ENCODE data around the gene MRPL27.

Gene MRPL27

GRCh38 chr17:50386510-50386909, 13.5 kb upstream of the MRPL27 start:
- no peak overlapping the region for H3K4me3 ChIP-seq (ENCODE audit: low read depth, low read length)
- peaks cover 10% of the 10 kb centered on the region for H3K4me1 ChIP-seq (ENCODE audit: control insufficient read depth, insufficient read depth, low read length, unreplicated experiment)
- no peak overlapping the region for H3K27ac ChIP-seq (ENCODE audit: low read depth, low read length)
- peaks cover 68% of the 10 kb centered on the region for H3K36me3 ChIP-seq (ENCODE audit: insufficient read depth, low read length)
- H3K79me2 ChIP-seq (ENCODE audit: control insufficient read depth, insufficient read depth, low read length, unreplicated experiment): peaks cover 29% of the 10 kb centered on the region
- H3K27me3 ChIP-seq (ENCODE audit: insufficient read depth, low read length): no peaks in the 10 kb centered on the region
- no peak overlapping the region for H2AFZ ChIP-seq (ENCODE audit: low read length, unreplicated experiment)

- Histone ChIP-seq H3K4me1 (ENCODE audit: control insufficient read depth, insufficient read depth, low read length, unreplicated experiment) (peaks cover 10% of the 10 kb centered on the region), H3K36me3 (ENCODE audit: insufficient read depth, low read length) (peaks cover 55% of the 10 kb centered on the region), H3K27me3 (ENCODE audit: insufficient read depth, low read length) (no peaks in the 10 kb centered on the region), H3K27ac (ENCODE audit: low read depth, low read length) (no peak overlapping the region), H2AFZ (ENCODE audit: low read length, unreplicated experiment) (no peak overlapping the region), H3K4me3 (ENCODE audit: low read depth, low read length) (no peak overlapping the region), H3K79me2 (ENCODE audit: control insufficient read depth, insufficient read depth, low read length, unreplicated experiment) (peaks cover 3% of the 10 kb centered on the region)
Observed at GRCh38 chr17:50382931-50383330, 9.9 kb upstream of the MRPL27 start.

GRCh38 chr17:50381920-50382319, 8.9 kb upstream of the MRPL27 start:
- Histone ChIP-seq H3K27ac (ENCODE audit: low read depth, low read length) (no peak overlapping the region), H3K79me2 (ENCODE audit: control insufficient read depth, insufficient read depth, low read length, unreplicated experiment) (no peaks in the 10 kb centered on the region), H3K4me1 (ENCODE audit: control insufficient read depth, insufficient read depth, low read length, unreplicated experiment) (peaks cover 10% of the 10 kb centered on the region), H3K36me3 (ENCODE audit: insufficient read depth, low read length) (peaks cover 51% of the 10 kb centered on the region), H3K27me3 (ENCODE audit: insufficient read depth, low read length) (no peaks in the 10 kb centered on the region), H3K4me3 (ENCODE audit: low read depth, low read length) (no peak overlapping the region), H2AFZ (ENCODE audit: low read length, unreplicated experiment) (no peak overlapping the region)

- H3K36me3 ChIP-seq (ENCODE audit: insufficient read depth, low read length): peaks cover 51% of the 10 kb centered on the region
- H2AFZ ChIP-seq (ENCODE audit: low read length, unreplicated experiment): no peak overlapping the region
- no peak overlapping the region for H3K4me3 ChIP-seq (ENCODE audit: low read depth, low read length)
- H3K27me3 ChIP-seq (ENCODE audit: insufficient read depth, low read length): no peaks in the 10 kb centered on the region
- H3K27ac ChIP-seq (ENCODE audit: low read depth, low read length): no peak overlapping the region
- H3K79me2 ChIP-seq (ENCODE audit: control insufficient read depth, insufficient read depth, low read length, unreplicated experiment): no peaks in the 10 kb centered on the region
- peaks cover 6% of the 10 kb centered on the region for H3K4me1 ChIP-seq (ENCODE audit: control insufficient read depth, insufficient read depth, low read length, unreplicated experiment)
Observed at GRCh38 chr17:50381260-50381815, 8.4 kb upstream of the MRPL27 start.

GRCh38 chr17:50380369-50381259, 7.6 kb upstream of the MRPL27 start:
- H3K79me2 ChIP-seq (ENCODE audit: control insufficient read depth, insufficient read depth, low read length, unreplicated experiment): no peaks in the 10 kb centered on the region
- no peak overlapping the region for H2AFZ ChIP-seq (ENCODE audit: low read length, unreplicated experiment)
- H3K4me3 ChIP-seq (ENCODE audit: low read depth, low read length): no peak overlapping the region
- no peak overlapping the region for H3K27ac ChIP-seq (ENCODE audit: low read depth, low read length)
- H3K36me3 ChIP-seq (ENCODE audit: insufficient read depth, low read length): peaks cover 43% of the 10 kb centered on the region
- H3K4me1 ChIP-seq (ENCODE audit: control insufficient read depth, insufficient read depth, low read length, unreplicated experiment): no peaks in the 10 kb centered on the region
- no peaks in the 10 kb centered on the region for H3K27me3 ChIP-seq (ENCODE audit: insufficient read depth, low read length)

GRCh38 chr17:50379351-50380132, 6.6 kb upstream of the MRPL27 start:
- Histone ChIP-seq H3K4me1 (ENCODE audit: control insufficient read depth, insufficient read depth, low read length, unreplicated experiment) (no peaks in the 10 kb centered on the region), H2AFZ (ENCODE audit: low read length, unreplicated experiment) (no peak overlapping the region), H3K79me2 (ENCODE audit: control insufficient read depth, insufficient read depth, low read length, unreplicated experiment) (no peaks in the 10 kb centered on the region), H3K4me3 (ENCODE audit: low read depth, low read length) (no peak overlapping the region), H3K27me3 (ENCODE audit: insufficient read depth, low read length) (no peaks in the 10 kb centered on the region), H3K27ac (ENCODE audit: low read depth, low read length) (no peak overlapping the region), H3K36me3 (ENCODE audit: insufficient read depth, low read length) (peaks cover 34% of the 10 kb centered on the region)

- Histone ChIP-seq H2AFZ (ENCODE audit: low read length, unreplicated experiment) (no peak overlapping the region), H3K79me2 (ENCODE audit: control insufficient read depth, insufficient read depth, low read length, unreplicated experiment) (peaks cover 27% of the 10 kb centered on the region), H3K36me3 (ENCODE audit: insufficient read depth, low read length) (peaks cover 12% of the 10 kb centered on the region; the same call in 1 of the 2 replicates), H3K4me1 (ENCODE audit: control insufficient read depth, insufficient read depth, low read length, unreplicated experiment) (peaks cover 14% of the 10 kb centered on the region), H3K27me3 (ENCODE audit: insufficient read depth, low read length) (no peaks in the 10 kb centered on the region), H3K27ac (ENCODE audit: low read depth, low read length) (no peak overlapping the region), H3K4me3 (ENCODE audit: low read depth, low read length) (no peak overlapping the region)
Observed at GRCh38 chr17:50375858-50376538, 3.0 kb upstream of the MRPL27 start.

- peaks cover 12% of the 10 kb centered on the region for H3K36me3 ChIP-seq (ENCODE audit: insufficient read depth, low read length)
- H2AFZ ChIP-seq (ENCODE audit: low read length, unreplicated experiment): no peak overlapping the region
Observed at GRCh38 chr17:50373705-50374104, 721 bp upstream of the MRPL27 start.

GRCh38 chr17:50372222-50372757, 694 bp downstream of the MRPL27 start:
- H2AFZ ChIP-seq (ENCODE audit: low read length, unreplicated experiment): peak overlapping the region; percentile 74
- H3K4me1 ChIP-seq (ENCODE audit: control insufficient read depth, insufficient read depth, low read length, unreplicated experiment): peaks cover 14% of the 10 kb centered on the region
- peaks cover 28% of the 10 kb centered on the region for H3K79me2 ChIP-seq (ENCODE audit: control insufficient read depth, insufficient read depth, low read length, unreplicated experiment)
- peak overlapping the region; percentile 95 for H3K27ac ChIP-seq (ENCODE audit: low read depth, low read length)
- peak overlapping the region; percentile 99 for H3K4me3 ChIP-seq (ENCODE audit: low read depth, low read length)
- H3K36me3 ChIP-seq (ENCODE audit: insufficient read depth, low read length): peaks cover 16% of the 10 kb centered on the region
- H3K27me3 ChIP-seq (ENCODE audit: insufficient read depth, low read length): no peaks in the 10 kb centered on the region

More at GRCh38 chr17:50373705-50374104, 721 bp upstream of the MRPL27 start:
- H3K27ac ChIP-seq (ENCODE audit: low read depth, low read length): peak overlapping the region; percentile 95; the same call in 1 of the 2 replicates
- peaks cover 28% of the 10 kb centered on the region for H3K79me2 ChIP-seq (ENCODE audit: control insufficient read depth, insufficient read depth, low read length, unreplicated experiment)
- H3K4me3 ChIP-seq (ENCODE audit: low read depth, low read length): peak overlapping the region; percentile 99
- no peaks in the 10 kb centered on the region for H3K27me3 ChIP-seq (ENCODE audit: insufficient read depth, low read length)
- H3K4me1 ChIP-seq (ENCODE audit: control insufficient read depth, insufficient read depth, low read length, unreplicated experiment): peaks cover 14% of the 10 kb centered on the region

GRCh38 chr17:50371526-50371925, 1.5 kb downstream of the MRPL27 start:
- Histone ChIP-seq H3K4me1 (ENCODE audit: control insufficient read depth, insufficient read depth, low read length, unreplicated experiment) (peaks cover 14% of the 10 kb centered on the region), H3K79me2 (ENCODE audit: control insufficient read depth, insufficient read depth, low read length, unreplicated experiment) (peaks cover 28% of the 10 kb centered on the region), H3K36me3 (ENCODE audit: insufficient read depth, low read length) (peaks cover 16% of the 10 kb centered on the region), H3K27me3 (ENCODE audit: insufficient read depth, low read length) (no peaks in the 10 kb centered on the region), H2AFZ (ENCODE audit: low read length, unreplicated experiment) (no peak overlapping the region), H3K27ac (ENCODE audit: low read depth, low read length) (no peak overlapping the region), H3K4me3 (ENCODE audit: low read depth, low read length) (peak overlapping the region; percentile 99)
